OCI-LY1 (cell line): Measurements from ENCODE around the gene ENTPD8.

Source experiments
- EZH2 ChIP-seq: fragments of 200-600 bp; sonication (generic), shearing (Covaris generic); IDR thresholded peaks from 2 replicates; pipeline ENCODE4 v1.8.0; 2017; ENCODE audit warnings: borderline replicate concordance, mixed run types, mild to moderate bottlenecking, antibody characterized with exemption, low read length, moderate library complexity, mixed read lengths
- TF ChIP-seq, protein P1 (sequence below): fragments of 200-600 bp; sonication (generic), shearing (Covaris generic); IDR thresholded peaks from 2 replicates; pipeline ENCODE4 v1.5.1; 2017; ENCODE audit warnings: mild to moderate bottlenecking, antibody characterized with exemption, low read length, moderate library complexity, mixed read lengths

DNA sequence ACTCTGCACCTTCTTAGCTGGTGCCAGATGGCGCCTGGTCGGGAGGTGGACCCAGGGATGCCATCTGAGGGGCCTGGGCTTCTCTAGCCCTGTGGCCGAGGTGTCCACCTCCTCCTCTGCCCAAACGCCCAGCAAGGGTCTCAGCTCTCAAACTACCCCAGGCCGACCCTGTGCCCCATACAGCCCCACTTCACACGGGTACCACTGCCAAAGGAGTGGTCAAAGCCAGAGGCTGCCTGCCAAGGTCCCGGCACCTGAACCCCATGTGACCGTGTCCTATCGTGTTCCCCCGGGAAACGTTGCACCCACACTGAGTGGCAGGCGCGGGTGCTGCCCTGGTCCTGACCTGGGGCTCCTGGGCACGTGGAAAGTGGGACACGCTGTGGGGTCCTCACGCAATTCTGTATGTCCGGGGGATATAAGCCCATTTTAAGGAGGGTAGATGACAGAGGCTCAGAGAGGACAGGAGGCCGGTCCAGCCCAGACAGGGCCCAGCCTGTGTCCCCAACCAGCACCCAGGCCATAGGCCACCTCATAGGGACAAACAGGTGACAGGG is 1.9 kb downstream of the ENTPD8 start:
- TF ChIP-seq, protein P1, sequence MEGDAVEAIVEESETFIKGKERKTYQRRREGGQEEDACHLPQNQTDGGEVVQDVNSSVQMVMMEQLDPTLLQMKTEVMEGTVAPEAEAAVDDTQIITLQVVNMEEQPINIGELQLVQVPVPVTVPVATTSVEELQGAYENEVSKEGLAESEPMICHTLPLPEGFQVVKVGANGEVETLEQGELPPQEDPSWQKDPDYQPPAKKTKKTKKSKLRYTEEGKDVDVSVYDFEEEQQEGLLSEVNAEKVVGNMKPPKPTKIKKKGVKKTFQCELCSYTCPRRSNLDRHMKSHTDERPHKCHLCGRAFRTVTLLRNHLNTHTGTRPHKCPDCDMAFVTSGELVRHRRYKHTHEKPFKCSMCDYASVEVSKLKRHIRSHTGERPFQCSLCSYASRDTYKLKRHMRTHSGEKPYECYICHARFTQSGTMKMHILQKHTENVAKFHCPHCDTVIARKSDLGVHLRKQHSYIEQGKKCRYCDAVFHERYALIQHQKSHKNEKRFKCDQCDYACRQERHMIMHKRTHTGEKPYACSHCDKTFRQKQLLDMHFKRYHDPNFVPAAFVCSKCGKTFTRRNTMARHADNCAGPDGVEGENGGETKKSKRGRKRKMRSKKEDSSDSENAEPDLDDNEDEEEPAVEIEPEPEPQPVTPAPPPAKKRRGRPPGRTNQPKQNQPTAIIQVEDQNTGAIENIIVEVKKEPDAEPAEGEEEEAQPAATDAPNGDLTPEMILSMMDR, result no peak
- TF ChIP-seq EZH2, result no peak
